IMR-90 (cell line): Measurements from ENCODE around the gene CACNG8. TPM values are rescaled to one million over a fixed set of nuclear protein-coding genes. Genes with fewer than 3 reads are reported as not detected.
A peak's percentile ranks its signal among the peaks of the same experiment; 100 is the strongest.

Experiments
- ATAC-seq: fragments of 200-7000 bp; cut with Tn5 transposase; 2 replicates; pipeline ENCODE4 v1.9.1; 2020; ENCODE audit warnings: low read depth, mild to moderate bottlenecking, moderate library complexity
- BruUV-seq: library from RNA; stranded (reverse); fragments of 400-500 nt; replicated peaks from 2 replicates; lab custom pipeline; 2021; lab: Mats Ljungman, UMichigan
- CTCF ChIA-PET: fragments of 300-600 bp; formaldehyde crosslinking; extraction: SDS; loops from one replicate; lab custom pipeline; 2021; ENCODE audit warnings: antibody characterized with exemption; lab: Yijun Ruan, JAX
- POLR2A ChIA-PET: fragments of 300-600 bp; sonication (Branson Sonifier 250); formaldehyde crosslinking; loops from one replicate; lab custom pipeline; 2022; ENCODE audit warnings: antibody characterized with exemption; ENCODE audit not compliant: unreplicated experiment; lab: Charles Lee
- DNase-seq: peaks from one replicate; pipeline ENCODE4 v3.0.0; 2013
- H2AFZ ChIP-seq: replicated peaks from 2 replicates; pipeline ENCODE3; 2013; ENCODE audit warnings: low read length, mild to moderate bottlenecking; ENCODE audit not compliant: poor library complexity
- H2AK5ac ChIP-seq: 2 replicates; pipeline ENCODE4 v1.6.1; 2013; ENCODE audit warnings: low read depth, low read length, inconsistent platforms
- H2AK9ac ChIP-seq: replicated peaks from 2 replicates; pipeline ENCODE3; 2013; ENCODE audit warnings: mild to moderate bottlenecking, low read depth, low read length, moderate library complexity; ENCODE audit not compliant: poor library complexity
- H2BK120ac ChIP-seq: 2 replicates; pipeline ENCODE4 v1.6.1; 2013; ENCODE audit warnings: low read depth, low read length, inconsistent platforms
- H2BK15ac ChIP-seq: 3 replicates; pipeline ENCODE4 v1.6.1; 2013; ENCODE audit warnings: low read depth, low read length, inconsistent platforms
- H2BK20ac ChIP-seq: 2 replicates; pipeline ENCODE4 v1.6.1; 2013; ENCODE audit warnings: low read depth, mild to moderate bottlenecking, inconsistent platforms, low read length, moderate library complexity
- H2BK5ac ChIP-seq: 2 replicates; pipeline ENCODE4 v1.6.1; 2013; ENCODE audit warnings: mild to moderate bottlenecking, low read depth, low read length, inconsistent platforms; ENCODE audit not compliant: poor library complexity, severe bottlenecking
- H3K14ac ChIP-seq: replicated peaks from 2 replicates; pipeline ENCODE4 v1.6.1; 2013; ENCODE audit warnings: low read depth, low read length, inconsistent platforms
- H3K18ac ChIP-seq: 2 replicates; pipeline ENCODE4 v1.6.1; 2013; ENCODE audit warnings: low read depth, low read length, control low read depth
- H3K23ac ChIP-seq: 2 replicates; pipeline ENCODE4 v1.6.1; 2013; ENCODE audit warnings: low read depth, low read length, inconsistent platforms
- H3K27ac ChIP-seq: 2 replicates; pipeline ENCODE4 v1.5.1; 2013; ENCODE audit warnings: mild to moderate bottlenecking, control low read depth, low read length; ENCODE audit not compliant: insufficient read depth
- H3K27me3 ChIP-seq: 2 replicates; pipeline ENCODE4 v1.6.1; 2013; ENCODE audit warnings: low read length; ENCODE audit not compliant: control insufficient read depth, insufficient read depth
- H3K36me3 ChIP-seq: 2 replicates; pipeline ENCODE4 v1.6.1; 2013; ENCODE audit warnings: low read length, mixed read lengths; ENCODE audit not compliant: control insufficient read depth, insufficient read depth
- H3K4ac ChIP-seq: 2 replicates; pipeline ENCODE4 v1.6.1; 2013; ENCODE audit warnings: low read depth, low read length, inconsistent platforms
- H3K4me1 ChIP-seq: 2 replicates; pipeline ENCODE4 v1.6.1; 2013; ENCODE audit warnings: low read length, mixed read lengths; ENCODE audit not compliant: control insufficient read depth, insufficient read depth
- H3K4me2 ChIP-seq: 2 replicates; pipeline ENCODE4 v1.6.1; 2013; ENCODE audit warnings: low read depth, mild to moderate bottlenecking, control low read depth, low read length, moderate library complexity
- H3K4me3 ChIP-seq: 2 replicates; pipeline ENCODE4 v1.5.1; 2013; ENCODE audit warnings: low read depth, mild to moderate bottlenecking, control low read depth, low read length, moderate library complexity; ENCODE audit not compliant: insufficient read depth
- H3K56ac ChIP-seq: 2 replicates; pipeline ENCODE4 v1.6.1; 2013; ENCODE audit warnings: low read length, inconsistent platforms; ENCODE audit not compliant: insufficient read depth; ENCODE audit errors: extremely low read depth
- H3K79me1 ChIP-seq, 2 experiments: 2 replicates each; pipeline ENCODE4 v1.6.1; 2013; ENCODE audit warnings: low read length in 2 of 2, inconsistent platforms in 1 of 2, low read depth in 1 of 2
- H3K9ac ChIP-seq: 2 replicates; pipeline ENCODE4 v1.6.1; 2013; ENCODE audit warnings: low read depth, low read length, control low read depth
- H3K9me1 ChIP-seq: 2 replicates; pipeline ENCODE4 v1.6.1; 2013; ENCODE audit warnings: low read length, inconsistent platforms; ENCODE audit not compliant: insufficient read depth
- H3K9me3 ChIP-seq: 2 replicates; pipeline ENCODE4 v1.6.1; 2013; ENCODE audit warnings: low read length; ENCODE audit not compliant: control insufficient read depth, insufficient read depth
- H4K20me1 ChIP-seq: 2 replicates; pipeline ENCODE4 v1.6.1; 2013; ENCODE audit warnings: low read length, inconsistent platforms; ENCODE audit not compliant: insufficient read depth
- H4K5ac ChIP-seq: 2 replicates; pipeline ENCODE4 v1.6.1; 2013; ENCODE audit warnings: mild to moderate bottlenecking, low read depth, low read length, control low read depth
- H4K8ac ChIP-seq, 2 experiments: 2 replicates each; pipeline ENCODE4 v1.6.1; 2013; ENCODE audit warnings: low read depth in 2 of 2, low read length in 2 of 2, control low read depth in 1 of 2, inconsistent platforms in 1 of 2
- H4K91ac ChIP-seq: 2 replicates; pipeline ENCODE4 v1.6.1; 2013; ENCODE audit warnings: low read depth, low read length, inconsistent platforms; ENCODE audit not compliant: insufficient read depth
- CEBPB ChIP-seq: IDR thresholded peaks from 2 replicates; pipeline ENCODE4 v1.6.1; 2012; ENCODE audit warnings: low read depth, low read length, improper control_type of control experiment
- FOS ChIP-seq: fragments of 150-350 bp; IDR thresholded peaks from 2 replicates; pipeline ENCODE4 v1.6.1; 2016; ENCODE audit warnings: low read depth, low read length
- WGBS, 2 experiments: methylation state at CpG; one replicate each; pipeline versions ENCODE4 v1.1.5 to v1.1.7; 2013; ENCODE audit warnings: missing lambda C conversion rate in 2 of 2; ENCODE audit not compliant: insufficient read length in 1 of 2; ENCODE audit errors: extremely low coverage in 2 of 2; 5-methylcytosine and 5-hydroxymethylcytosine counted together
- dilution Hi-C: fragments of 300-500 bp; cut with HindIII; formaldehyde crosslinking; loops from one replicate; pipeline ENCODE4 v1.14.3; 2018; ENCODE audit warnings: low sequenced_read_pairs; ENCODE audit not compliant: unreplicated experiment
- in situ Hi-C: fragments of 300-500 bp; cut with MboI; formaldehyde crosslinking; loops from 3 replicates; pipeline ENCODE4 v1.14.3; 2019; ENCODE audit warnings: low sequenced_read_pairs, inconsistent platforms, mixed read lengths
- intact Hi-C: fragments of 100-400 bp; cut with micrococcal nuclease; formaldehyde crosslinking; loops from 2 replicates; pipeline ENCODE4 v1.10.0; 2022
- polyA plus RNA-seq, 3 experiments: library from polyadenylated mRNA; depleted of rRNA; stranded (reverse); fragments of >200 nt; gene quantifications; 2 replicates each; pipeline ENCODE4 v1.2.3, GENCODE V29; 2012; ENCODE audit warnings: low replicate concordance in 1 of 3
- total RNA-seq: library from RNA; depleted of rRNA; stranded (reverse); fragments of >200 nt; gene quantifications from 2 replicates; pipeline ENCODE4 v1.2.3, GENCODE V29; 2012
- TF ChIP-seq, protein P1 (sequence below): fragments of 150-350 bp; IDR thresholded peaks from 2 replicates; pipeline ENCODE4 v1.6.1; 2016; ENCODE audit warnings: low read depth, mild to moderate bottlenecking, low read length, moderate library complexity, borderline replicate concordance

The CACNG8 gene
- total and polyA plus RNA-seq, 2 of the 4 experiments (the other 2 are of a cell fraction), result 0.15 TPM; not detected in 1

DNA sequence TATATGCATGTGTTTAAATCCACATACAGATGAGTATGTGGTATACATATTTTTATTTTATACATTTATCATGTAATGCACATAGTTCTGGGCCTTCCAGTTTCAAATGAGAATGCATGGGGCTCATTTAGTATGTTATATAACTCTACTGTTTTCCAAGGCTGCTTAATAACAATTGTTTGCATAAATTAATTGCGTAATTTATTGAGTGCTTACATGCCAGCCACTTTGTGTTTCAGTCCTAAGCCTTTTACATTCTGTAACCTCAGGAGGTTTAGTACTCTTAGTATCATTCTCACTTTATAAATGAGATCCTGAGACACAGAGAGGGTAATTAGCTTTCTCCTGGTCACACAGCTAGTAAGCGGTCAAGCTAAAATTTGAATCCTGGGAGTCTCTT lies 16.7 kb upstream of the CACNG8 start:
- Histone ChIP-seq H2BK20ac (no peak overlapping the region), H3K27me3 (peaks cover 6% of the 10 kb centered on the region; the same call in 1 of the 2 replicates), H3K79me1 (no peaks in the 10 kb centered on the region), H3K9me3 (peaks cover 4% of the 10 kb centered on the region; the same call in 1 of the 2 replicates), H3K9me1 (no peaks in the 10 kb centered on the region; the same call in 1 of the 2 replicates), H3K4ac (no peak overlapping the region), H3K4me3 (no peak overlapping the region), H3K4me1 (no peaks in the 10 kb centered on the region), H3K27ac (no peak overlapping the region), H3K18ac (no peak overlapping the region), H3K14ac (no peak overlapping the region), H3K36me3 (no peaks in the 10 kb centered on the region), H2AK9ac (no peak overlapping the region), H3K9ac (no peak overlapping the region), H2BK120ac (no peak overlapping the region), H2BK5ac (no peak overlapping the region), H4K8ac (no peak overlapping the region), H4K91ac (no peak overlapping the region), H3K56ac (no peak overlapping the region), H3K4me2 (no peak overlapping the region), H2AFZ (no peak overlapping the region), H2BK15ac (no peak overlapping the region), H2AK5ac (no peak overlapping the region), H4K5ac (no peak overlapping the region), H4K20me1 (no peaks in the 10 kb centered on the region), H3K23ac (no peak overlapping the region)
- no peak for ATAC-seq
- BruUV-seq, result no TSS peak
- DNase-seq, result no peak
- TF ChIP-seq, protein P1, sequence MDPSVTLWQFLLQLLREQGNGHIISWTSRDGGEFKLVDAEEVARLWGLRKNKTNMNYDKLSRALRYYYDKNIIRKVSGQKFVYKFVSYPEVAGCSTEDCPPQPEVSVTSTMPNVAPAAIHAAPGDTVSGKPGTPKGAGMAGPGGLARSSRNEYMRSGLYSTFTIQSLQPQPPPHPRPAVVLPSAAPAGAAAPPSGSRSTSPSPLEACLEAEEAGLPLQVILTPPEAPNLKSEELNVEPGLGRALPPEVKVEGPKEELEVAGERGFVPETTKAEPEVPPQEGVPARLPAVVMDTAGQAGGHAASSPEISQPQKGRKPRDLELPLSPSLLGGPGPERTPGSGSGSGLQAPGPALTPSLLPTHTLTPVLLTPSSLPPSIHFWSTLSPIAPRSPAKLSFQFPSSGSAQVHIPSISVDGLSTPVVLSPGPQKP, result no peak
- no peak for TF ChIP-seq FOS
- 0 out of 2 replicates have a peak, but pooled peaks have one; percentile 24 for TF ChIP-seq CEBPB
- intact Hi-C loops, result no loop called here
- dilution Hi-C loops, result no loop called here
- no CpG with 5 or more reads among the region's 2 CpGs for WGBS, 2 experiments
- POLR2A ChIA-PET, result no interaction called here
- CTCF ChIA-PET, result no interaction called here
- in situ Hi-C loops, result no loop called here
